SK-N-SH (cell line): ENCODE measurements around the gene FAM227B. TPM values are rescaled to one million over a fixed set of nuclear protein-coding genes. Genes with fewer than 3 reads are reported as not detected.
"Not testable (repeated sequence)": the region's sequence is repeated elsewhere in the genome, so short reads cannot be mapped to it uniquely, and the experiment has no call there.

Experiments
- CTCF ChIA-PET: fragments of 300-600, 350-600 bp; formaldehyde crosslinking; extraction: SDS; loops from one replicate; lab custom pipeline; 2021; lab: Yijun Ruan, JAX
- POLR2A ChIA-PET: fragments of 350-600 bp; sonication (Branson Sonifier 250); formaldehyde crosslinking; extraction: SDS; loops from one replicate; lab custom pipeline; 2020; ENCODE audit warnings: antibody characterized with exemption, inconsistent platforms; lab: Yijun Ruan, JAX
- DNase-seq: peaks from one replicate; pipeline ENCODE4 v3.0.0; 2012
- H2AFZ ChIP-seq: fragments of 200-600 bp; sonication (generic); 2 replicates; pipeline ENCODE4 v1.8.1; 2016; ENCODE audit warnings: antibody characterized with exemption, mild to moderate bottlenecking, low read depth
- H3F3A ChIP-seq: fragments of 200-600 bp; sonication (generic); replicated peaks from 2 replicates; pipeline ENCODE3; 2016; ENCODE audit warnings: antibody characterized with exemption, mild to moderate bottlenecking; ENCODE audit not compliant: insufficient read depth
- H3K27ac ChIP-seq, 2 experiments: fragments of 200-500 bp in 1 of 2; fragments of 200-600 bp in 1 of 2; sonication (Bioruptor generic) in 1 of 2; sonication (generic), shearing (Covaris generic) in 1 of 2; 2 replicates each; pipeline versions ENCODE4 v1.5.1 to v1.6.1; 2014 to 2016; ENCODE audit warnings: low read depth in 2 of 2, inconsistent platforms in 1 of 2, low read length in 1 of 2, mild to moderate bottlenecking in 1 of 2, mixed read lengths in 1 of 2
- H3K27me3 ChIP-seq: fragments of 200-600 bp; sonication (generic), shearing (Covaris generic); 2 replicates; pipeline ENCODE4 v1.6.1; 2016; ENCODE audit warnings: mixed run types; ENCODE audit not compliant: insufficient read depth
- H3K36me3 ChIP-seq, 2 experiments: fragments of 200-500 bp in 1 of 2; fragments of 200-600 bp in 1 of 2; sonication (Bioruptor generic) in 1 of 2; sonication (generic) in 1 of 2; replicated peaks in 1 of 2; 2 replicates each; pipeline versions ENCODE3 to v1.5.1; 2014 to 2016; ENCODE audit warnings: low read length in 1 of 2, mild to moderate bottlenecking in 1 of 2; ENCODE audit not compliant: insufficient read depth in 2 of 2, control insufficient read depth in 1 of 2
- H3K4me1 ChIP-seq, 2 experiments: fragments of 200-500 bp in 1 of 2; fragments of 200-600 bp in 1 of 2; sonication (Bioruptor generic) in 1 of 2; sonication (generic), shearing (Covaris generic) in 1 of 2; 2 replicates each; pipeline versions ENCODE4 v1.5.1 to v1.6.1; 2014 to 2016; ENCODE audit warnings: low read depth in 1 of 2, low read length in 1 of 2, mixed run types in 1 of 2; ENCODE audit not compliant: insufficient read depth in 2 of 2, control insufficient read depth in 1 of 2
- H3K4me2 ChIP-seq: fragments of 200-600 bp; sonication (generic), shearing (Covaris generic); 2 replicates; pipeline ENCODE4 v1.6.1; 2017; ENCODE audit warnings: mixed run types
- H3K4me3 ChIP-seq, 2 experiments: fragments of 200-500 bp in 1 of 2; fragments of 200-600 bp in 1 of 2; sonication (Bioruptor generic) in 1 of 2; sonication (generic), shearing (Covaris generic) in 1 of 2; 2 replicates each; pipeline versions ENCODE4 v1.5.1 to v1.8.1; 2014 to 2016; ENCODE audit warnings: low read depth in 2 of 2, inconsistent platforms in 1 of 2, low read length in 1 of 2, mild to moderate bottlenecking in 1 of 2, mixed read lengths in 1 of 2, moderate library complexity in 1 of 2
- H3K79me2 ChIP-seq: fragments of 200-600 bp; sonication (generic); 2 replicates; pipeline ENCODE4 v1.8.1; 2017; ENCODE audit warnings: mild to moderate bottlenecking; ENCODE audit not compliant: insufficient read depth
- H3K9ac ChIP-seq: fragments of 200-600 bp; sonication (generic); 2 replicates; pipeline ENCODE4 v1.6.1; 2017; ENCODE audit warnings: mixed run types
- H3K9me2 ChIP-seq: fragments of 200-600 bp; sonication (generic); 2 replicates; pipeline ENCODE4 v1.6.1; 2017; ENCODE audit warnings: mixed run types
- H3K9me3 ChIP-seq: fragments of 200-600 bp; sonication (generic); 2 replicates; pipeline ENCODE4 v1.6.1; 2017; ENCODE audit warnings: mixed run types, mild to moderate bottlenecking, moderate library complexity
- H4K20me1 ChIP-seq: fragments of 200-600 bp; sonication (generic); 2 replicates; pipeline ENCODE4 v1.6.1; 2017; ENCODE audit warnings: mild to moderate bottlenecking, mixed run types; ENCODE audit not compliant: insufficient read depth
- CHD2 ChIP-seq: fragments of 150-350 bp; IDR thresholded peaks from 2 replicates; pipeline ENCODE4 v1.6.1; 2018; ENCODE audit warnings: low read length; ENCODE audit not compliant: partially characterized antibody
- EZH2phosphoT487 ChIP-seq: fragments of 200-600 bp; sonication (generic); IDR thresholded peaks from 2 replicates; pipeline ENCODE4 v1.6.1; 2017; ENCODE audit warnings: low read depth, mixed run types, mild to moderate bottlenecking, antibody characterized with exemption, moderate library complexity, borderline replicate concordance
- MXI1 ChIP-seq: IDR thresholded peaks from 2 replicates; pipeline ENCODE4 v1.6.1; 2012; ENCODE audit warnings: mild to moderate bottlenecking, low read depth, low read length, improper control_type of control experiment
- NFIC ChIP-seq: IDR thresholded peaks from 2 replicates; pipeline ENCODE4 v1.4.0; 2012; ENCODE audit warnings: borderline replicate concordance
- RXRA ChIP-seq: IDR thresholded peaks from 2 replicates; pipeline ENCODE4 v1.4.0; 2012; ENCODE audit warnings: low read depth, mild to moderate bottlenecking, borderline replicate concordance
- TAF1 ChIP-seq: IDR thresholded peaks from 2 replicates; pipeline ENCODE4 v1.6.1; 2012; ENCODE audit warnings: low read depth, mild to moderate bottlenecking, low read length, moderate library complexity, borderline replicate concordance
- TCF12 ChIP-seq: IDR thresholded peaks from 2 replicates; pipeline ENCODE4 v1.4.0; 2012
- WGBS: methylation state at CpG from one replicate; pipeline ENCODE4 v1.1.6; 2017; ENCODE audit warnings: low lambda C conversion rate; 5-methylcytosine and 5-hydroxymethylcytosine counted together
- polyA plus RNA-seq, 3 experiments: library from polyadenylated mRNA; depleted of rRNA; stranded (reverse); fragments of >200 nt; gene quantifications; 2 replicates each; pipeline ENCODE4 v1.2.3, GENCODE V29; 2012
- TF ChIP-seq, protein P1 (sequence below): IDR thresholded peaks from 2 replicates; pipeline ENCODE4; 2012

The FAM227B gene
- polyA plus RNA-seq, 1 of the 3 experiments (the other 2 are of a cell fraction) = 4.4 TPM

DNA sequence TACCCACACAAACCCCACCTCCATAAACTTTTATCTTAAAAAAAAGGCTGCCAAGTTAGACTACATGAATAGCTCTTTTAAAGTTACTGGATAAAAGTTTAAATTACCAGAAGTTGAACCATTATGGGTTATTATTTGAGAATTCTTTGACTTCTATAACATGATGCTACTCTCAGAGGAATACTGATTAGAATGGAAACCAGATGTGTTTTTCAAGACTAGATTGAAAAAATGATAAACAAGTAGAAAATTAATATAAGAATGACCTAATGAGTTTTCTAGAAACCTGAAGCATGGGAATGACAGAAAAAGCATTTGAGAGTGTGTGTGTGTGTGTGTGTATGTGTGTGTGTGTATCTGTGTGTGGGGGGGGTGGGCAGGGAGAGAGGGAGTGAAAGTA, 210.0 kb downstream of the FAM227B start:
- H4K20me1 ChIP-seq = no peaks in the 10 kb centered on the region

GRCh38 chr15:49406352-49407118, 214.1 kb downstream of the FAM227B start:
- H3K36me3 ChIP-seq = no peaks in the 10 kb centered on the region
- no peaks in the 10 kb centered on the region for H4K20me1 ChIP-seq
- no peak overlapping the region for H3K4me2 ChIP-seq
- 83% methylated on average over 9 of the region's 17 CpGs for WGBS
- H3K27ac ChIP-seq = no peak overlapping the region
- ChIA-PET POLR2A (no interaction called here), CTCF (interaction anchor here (1.0 kb wide), 2 partner anchors 9 to 14 kb away, joined by 3 read pairs; no protein-coding TSS in a partner anchor)
- no peak overlapping the region for H3K9ac ChIP-seq
- TF ChIP-seq RXRA (no peak), EZH2phosphoT487 (no peak), NFIC (no peak)
- TF ChIP-seq, protein P1, sequence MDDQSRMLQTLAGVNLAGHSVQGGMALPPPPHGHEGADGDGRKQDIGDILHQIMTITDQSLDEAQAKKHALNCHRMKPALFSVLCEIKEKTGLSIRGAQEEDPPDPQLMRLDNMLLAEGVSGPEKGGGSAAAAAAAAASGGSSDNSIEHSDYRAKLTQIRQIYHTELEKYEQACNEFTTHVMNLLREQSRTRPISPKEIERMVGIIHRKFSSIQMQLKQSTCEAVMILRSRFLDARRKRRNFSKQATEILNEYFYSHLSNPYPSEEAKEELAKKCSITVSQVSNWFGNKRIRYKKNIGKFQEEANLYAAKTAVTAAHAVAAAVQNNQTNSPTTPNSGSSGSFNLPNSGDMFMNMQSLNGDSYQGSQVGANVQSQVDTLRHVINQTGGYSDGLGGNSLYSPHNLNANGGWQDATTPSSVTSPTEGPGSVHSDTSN = no peak
- H3K4me3 ChIP-seq = no peak overlapping the region
- H3K27me3 ChIP-seq = no peaks in the 10 kb centered on the region
- H3K9me2 ChIP-seq = no peaks in the 10 kb centered on the region
- no peaks in the 10 kb centered on the region for H3K9me3 ChIP-seq
- no peak overlapping the region for H2AFZ ChIP-seq
- no peaks in the 10 kb centered on the region for H3K79me2 ChIP-seq
- no peaks in the 10 kb centered on the region for H3F3A ChIP-seq
- peaks cover 0 to 3% of the 10 kb centered on the region in 2 experiments; a peak in 1 of 4 replicates for H3K4me1 ChIP-seq
- no peak for DNase-seq

More for the DNA sequence above, 210.0 kb downstream of the FAM227B start:
- H3K79me2 ChIP-seq = no peaks in the 10 kb centered on the region
- H3K9me3 ChIP-seq = no peaks in the 10 kb centered on the region
- H3K27me3 ChIP-seq = no peaks in the 10 kb centered on the region
- no peak overlapping the region for H3K4me3 ChIP-seq
- no peak overlapping the region for H3K4me2 ChIP-seq
- H3K36me3 ChIP-seq = no peaks in the 10 kb centered on the region
- H3F3A ChIP-seq = peaks cover 3% of the 10 kb centered on the region
- H3K4me1 ChIP-seq = peaks cover 3% of the 10 kb centered on the region in 2 experiments; a peak in 2 of 4 replicates
- no peak overlapping the region for H3K27ac ChIP-seq
- no peaks in the 10 kb centered on the region for H3K9me2 ChIP-seq
- H3K9ac ChIP-seq = no peak overlapping the region
- TF ChIP-seq TCF12 (peak; percentile 53), TAF1 (no peak), MXI1 (no peak), CHD2 (no peak)
- H2AFZ ChIP-seq = no peak overlapping the region
- DNase-seq = no peak
- CTCF ChIA-PET = interaction anchor here (0.7 kb wide), 1 partner anchor 28 kb away, joined by 3 read pairs; no protein-coding TSS in a partner anchor
- POLR2A ChIA-PET = interaction anchor here (0.6 kb wide), 1 partner anchor 618 kb away, joined by 3 read pairs; no protein-coding TSS in a partner anchor

- H3K27me3 ChIP-seq, H3K9ac ChIP-seq, POLR2A ChIA-PET, CTCF ChIA-PET, H3K9me3 ChIP-seq, H3K4me3 ChIP-seq, H3K4me2 ChIP-seq, H3K4me1 ChIP-seq, H3K9me2 ChIP-seq, H3K79me2 ChIP-seq, H3K36me3 ChIP-seq, H2AFZ ChIP-seq, H3K27ac ChIP-seq, H4K20me1 ChIP-seq, H3F3A ChIP-seq, DNase-seq: not testable (repeated sequence)
- 25% methylated on average over 5 of the region's 5 CpGs for WGBS
Observed at GRCh38 chr15:49402515-49403296, 217.9 kb downstream of the FAM227B start.
